ENCODE results near the gene CRTC1. TPM values are rescaled to one million over a fixed set of nuclear protein-coding genes. Genes with fewer than 3 reads are reported as not detected.

CRTC1 gene
- total and polyA plus RNA-seq, 9 of the 15 experiments (the other 6 are each of a cell fraction or from before 2014, with no cell fraction given) = 0.25 to 3.8 (median 1.2) TPM; not detected in 2

DNA sequence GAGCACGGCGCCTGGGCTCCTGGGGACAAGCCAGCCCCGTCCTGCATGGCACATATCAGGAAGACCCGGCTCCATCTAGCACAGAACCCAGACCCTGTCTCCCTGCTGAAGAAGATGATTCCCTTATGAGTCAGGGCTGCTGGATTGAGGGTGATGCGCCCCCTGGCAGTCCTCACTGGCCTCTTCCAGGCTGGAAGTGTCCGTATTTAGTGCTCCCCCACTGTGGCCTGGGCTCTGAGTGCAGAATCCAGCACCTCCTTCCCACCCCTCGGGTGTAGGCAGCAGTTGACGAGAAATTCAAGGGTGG lies 92.8 kb downstream of the CRTC1 start:
- WGBS (ENCODE audit: insufficient coverage, low coverage, missing lambda C conversion rate) = 6% methylated on average over 8 of the region's 8 CpGs
- no peaks in the 10 kb centered on the region for H3K9me1 ChIP-seq (ENCODE audit: control insufficient read depth, insufficient read depth, low read length)
- no peak for FAIRE-seq
- ATAC-seq = peak; percentile 43
- ChIA-PET CTCF (ENCODE audit: low intra/inter-chr PET ratio) (interaction anchor here (0.5 kb wide), 1 partner anchor 56 kb away, joined by 3 read pairs; no protein-coding TSS in a partner anchor), POLR2A (no interaction called here)
- peak; percentile 38 to 54 (median 52) for DNase-seq (ENCODE audit: extremely low read depth in 1 of 4, low spot score in 3 of 4)
- peaks cover 28 to 78% of the 10 kb centered on the region in 2 experiments; a peak in 4 of 5 replicates for H3K27me3 ChIP-seq (ENCODE audit: control insufficient read depth in 2 of 2, insufficient read depth in 2 of 2, low read length in 2 of 2)
- H3K36me3 ChIP-seq (ENCODE audit: control insufficient read depth, insufficient read depth, low read length) = no peaks in the 10 kb centered on the region
- H3K4me3 ChIP-seq = no peak overlapping the region
- BruUV-seq (replicated peaks) = no TSS peak
- H4K20me1 ChIP-seq (replicated peaks; ENCODE audit: control insufficient read depth, insufficient read depth, low read length) = peaks cover 12% of the 10 kb centered on the region
- H3K4me2 ChIP-seq (ENCODE audit: insufficient read depth, low read length) = no peak overlapping the region; the same call in 1 of the 2 replicates
- H3K27ac ChIP-seq (ENCODE audit: extremely low read depth, low read depth, low read length) = no peak overlapping the region
- intact Hi-C loops (cut with micrococcal nuclease) = no loop called here
- peaks cover 0 to 64% of the 10 kb centered on the region in 2 experiments; a peak in 2 of 5 replicates for H3K4me1 ChIP-seq (replicated peaks in 1 of 2; ENCODE audit: control insufficient read depth in 2 of 2, insufficient read depth in 2 of 2, low read length in 2 of 2)
- TF ChIP-seq ZNF354B (CRISPR knock-in tag; IDR thresholded peaks at IDR 0.05) (no peak), KAT7 (CRISPR knock-in tag; IDR thresholded peaks at IDR 0.05; ENCODE audit: borderline replicate concordance) (no peak), NR3C1 (CRISPR knock-in tag; IDR thresholded peaks at IDR 0.05) (no peak), FOXK1 (CRISPR knock-in tag; IDR thresholded peaks at IDR 0.05; ENCODE audit: borderline replicate concordance) (no peak), BCOR (IDR thresholded peaks at IDR 0.05) (peak; percentile 20; the same call in 1 of the 2 replicates), RAD21 (CRISPR knock-in tag; conservative IDR thresholded peaks at IDR 0.05 in 1 of 2, IDR thresholded peaks at IDR 0.05 in 1 of 2) (peak in 1 of 2 experiments; percentile 55; a peak in 2 of 4 replicates), SMC3 (conservative IDR thresholded peaks at IDR 0.05; ENCODE audit: insufficient read depth, low read depth, low read length) (0 out of 2 replicates have a peak, but pooled peaks have one; percentile 14), REST (IDR thresholded peaks at IDR 0.05; ENCODE audit: borderline replicate concordance) (peak; percentile 43; the same call in 1 of the 2 replicates), REST (CRISPR knock-in tag; IDR thresholded peaks at IDR 0.05; ENCODE audit: low read depth) (no peak), COPS2 (conservative IDR thresholded peaks at IDR 0.05) (no peak), EWSR1 (IDR thresholded peaks at IDR 0.05; ENCODE audit: borderline replicate concordance, low read depth, partially characterized antibody) (no peak), FOSL1 (tag; conservative IDR thresholded peaks at IDR 0.05) (peak; percentile 65)
- TF ChIP-seq, protein P1, sequence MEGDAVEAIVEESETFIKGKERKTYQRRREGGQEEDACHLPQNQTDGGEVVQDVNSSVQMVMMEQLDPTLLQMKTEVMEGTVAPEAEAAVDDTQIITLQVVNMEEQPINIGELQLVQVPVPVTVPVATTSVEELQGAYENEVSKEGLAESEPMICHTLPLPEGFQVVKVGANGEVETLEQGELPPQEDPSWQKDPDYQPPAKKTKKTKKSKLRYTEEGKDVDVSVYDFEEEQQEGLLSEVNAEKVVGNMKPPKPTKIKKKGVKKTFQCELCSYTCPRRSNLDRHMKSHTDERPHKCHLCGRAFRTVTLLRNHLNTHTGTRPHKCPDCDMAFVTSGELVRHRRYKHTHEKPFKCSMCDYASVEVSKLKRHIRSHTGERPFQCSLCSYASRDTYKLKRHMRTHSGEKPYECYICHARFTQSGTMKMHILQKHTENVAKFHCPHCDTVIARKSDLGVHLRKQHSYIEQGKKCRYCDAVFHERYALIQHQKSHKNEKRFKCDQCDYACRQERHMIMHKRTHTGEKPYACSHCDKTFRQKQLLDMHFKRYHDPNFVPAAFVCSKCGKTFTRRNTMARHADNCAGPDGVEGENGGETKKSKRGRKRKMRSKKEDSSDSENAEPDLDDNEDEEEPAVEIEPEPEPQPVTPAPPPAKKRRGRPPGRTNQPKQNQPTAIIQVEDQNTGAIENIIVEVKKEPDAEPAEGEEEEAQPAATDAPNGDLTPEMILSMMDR (IDR thresholded peaks at IDR 0.05 in 2 of 3, conservative IDR thresholded peaks at IDR 0.05 in 1 of 3; ENCODE audit: insufficient read depth in 2 of 3, low read depth in 1 of 3, low read length in 3 of 3) = peak; percentile 34 to 49 (median 45); a peak in 5 of 6 replicates
- in situ Hi-C loops (cut with MboI) = no loop called here
- H3K9me3 ChIP-seq (replicated peaks; ENCODE audit: control insufficient read depth, insufficient read depth, low read depth, low read length) = no peaks in the 10 kb centered on the region
- no peak overlapping the region for H2AFZ ChIP-seq (ENCODE audit: low read depth, low read length)
- peak overlapping the region in 1 of 2 experiments; percentile 77; a peak in 1 of 4 replicates for H3K9ac ChIP-seq (ENCODE audit: insufficient read depth in 1 of 2, low read depth in 2 of 2, low read length in 2 of 2)
- H3K79me2 ChIP-seq (ENCODE audit: control insufficient read depth, insufficient read depth, low read length) = no peaks in the 10 kb centered on the region

All from K562 (cell line).